Esophagus muscularis mucosa (tissue), 3 donors: ENCODE results near the gene RCC2.

Experiments used
- CTCF ChIP-seq, 3 experiments: fragments of 200-600 bp in 2 of 3; fragments of 450-650 bp in 1 of 3; sonication (generic) in 2 of 3; IDR thresholded peaks; one replicate each; pipeline ENCODE4 v1.5.1; 2017 to 2019; ENCODE audit warnings: antibody characterized with exemption in 3 of 3, mild to moderate bottlenecking in 2 of 3, moderate library complexity in 1 of 3
- POLR2A ChIP-seq: fragments of 450-650 bp; IDR thresholded peaks from one replicate; pipeline ENCODE4 v1.6.1; 2017; ENCODE audit warnings: antibody characterized with exemption, moderate library complexity, mild to moderate bottlenecking, low read depth

GRCh38 chr1:17419626-17420328, 19.7 kb downstream of the RCC2 start:
- peak; percentile 99 to 100 (median 99) for TF ChIP-seq CTCF (IDR thresholded peaks at IDR 0.05)
- TF ChIP-seq POLR2A = no peak
